B cell (primary cell): Measurements from ENCODE around the gene CHEK2. TPM values are rescaled to one million over a fixed set of nuclear protein-coding genes. Genes with fewer than 3 reads are reported as not detected.

Source experiments
- ATAC-seq: fragments of 200-7000 bp; cut with Tn5 transposase; one replicate; pipeline ENCODE4 v1.10.0; 2021; ENCODE audit warnings: low read depth, mild to moderate bottlenecking, moderate number of reproducible peaks, moderate library complexity
- CTCF ChIA-PET: fragments of 350-600 bp; sonication (Branson Sonifier 250); formaldehyde crosslinking; loops from one replicate; lab custom pipeline; 2021; ENCODE audit warnings: antibody characterized with exemption, inconsistent platforms; lab: Charles Lee
- POLR2A ChIA-PET: fragments of 350-600 bp; sonication (Branson Sonifier 250); formaldehyde crosslinking; loops from one replicate; lab custom pipeline; 2021; ENCODE audit warnings: antibody characterized with exemption; lab: Charles Lee
- DNase-seq: peaks from one replicate; pipeline ENCODE4 v3.0.0; 2013
- H2AFZ ChIP-seq: 2 replicates; pipeline ENCODE4 v1.6.1; 2012; ENCODE audit warnings: mild to moderate bottlenecking, low read depth, low read length; ENCODE audit not compliant: insufficient read depth, poor library complexity, severe bottlenecking
- H3K27ac ChIP-seq, 2 donors: 1 replicate in 1 of 2; 2 replicates in 1 of 2; pipeline ENCODE4 v1.5.1; 2012 to 2013; ENCODE audit warnings: low read length in 2 of 2, mild to moderate bottlenecking in 2 of 2, moderate library complexity in 1 of 2
- H3K27me3 ChIP-seq, 4 experiments: fragments of 200-600 bp in 1 of 4; sonication (generic) in 1 of 4; replicated peaks in 1 of 4; 1 replicate in 2 of 4; 2 replicates in 2 of 4; pipeline versions ENCODE4 v1.6.1 to v1.7.0; 2013 to 2016; ENCODE audit warnings: low read length in 3 of 4, mild to moderate bottlenecking in 2 of 4, mixed read lengths in 1 of 4, moderate library complexity in 1 of 4; ENCODE audit not compliant: insufficient read depth in 4 of 4, control insufficient read depth in 3 of 4; ENCODE audit errors: control extremely low read depth in 1 of 4
- H3K36me3 ChIP-seq, 2 experiments: replicated peaks in 1 of 2; 1 replicate in 1 of 2; 2 replicates in 1 of 2; pipeline versions ENCODE4 v1.6.1 to v1.7.1; 2013; ENCODE audit warnings: low read length in 1 of 2; ENCODE audit not compliant: insufficient read depth in 2 of 2, control insufficient read depth in 1 of 2; ENCODE audit errors: control extremely low read depth in 1 of 2, extremely low read depth in 1 of 2
- H3K4me1 ChIP-seq, 2 donors: fragments of 200-600 bp in 1 of 2; sonication (generic) in 1 of 2; 1 replicate in 1 of 2; 2 replicates in 1 of 2; pipeline versions ENCODE4 v1.5.1 to v1.6.1; 2013 to 2017; ENCODE audit warnings: low read length in 2 of 2; ENCODE audit not compliant: control insufficient read depth in 2 of 2, insufficient read depth in 2 of 2
- H3K4me2 ChIP-seq: replicated peaks from 2 replicates; pipeline ENCODE3; 2012; ENCODE audit warnings: mild to moderate bottlenecking, low read depth, low read length; ENCODE audit not compliant: poor library complexity, severe bottlenecking
- H3K4me3 ChIP-seq, 5 experiments: fragments of 200-600 bp in 1 of 5; sonication (generic) in 1 of 5; 1 replicate in 3 of 5; 2 replicates in 2 of 5; pipeline versions ENCODE4 v1.5.1 to v1.7.0; 2011 to 2016; ENCODE audit warnings: low read length in 4 of 5, mild to moderate bottlenecking in 4 of 5, low read depth in 2 of 5, control low read depth in 1 of 5, moderate library complexity in 1 of 5; ENCODE audit not compliant: insufficient read depth in 1 of 5; ENCODE audit errors: control extremely low read depth in 1 of 5, extremely low read depth in 1 of 5
- H3K79me2 ChIP-seq: fragments of 200-600 bp; sonication (generic); one replicate; pipeline ENCODE4 v1.6.0; 2016; ENCODE audit warnings: low read length; ENCODE audit not compliant: control insufficient read depth, insufficient read depth
- H3K9ac ChIP-seq: fragments of 200-600 bp; sonication (generic); 2 replicates; pipeline ENCODE4 v1.6.1; 2017; ENCODE audit warnings: mild to moderate bottlenecking, low read length, moderate library complexity
- H3K9me3 ChIP-seq, 3 donors: one replicate each; pipeline versions ENCODE4 v1.6.1 to v1.7.1; 2013; ENCODE audit warnings: low read length in 2 of 3; ENCODE audit not compliant: control insufficient read depth in 2 of 3, insufficient read depth in 1 of 3; ENCODE audit errors: control extremely low read depth in 1 of 3
- H4K20me1 ChIP-seq: 2 replicates; pipeline ENCODE4 v1.6.0; 2012; ENCODE audit warnings: mild to moderate bottlenecking, low read length; ENCODE audit not compliant: insufficient read depth, control insufficient read depth, poor library complexity, severe bottlenecking
- H3K27ac Mint-ChIP-seq: one replicate; pipeline ENCODE4 v1.8.0; 2021; ENCODE audit warnings: mixed read lengths
- H3K27me3 Mint-ChIP-seq: one replicate; pipeline ENCODE4 v1.8.0; 2021; ENCODE audit warnings: mixed read lengths
- H3K4me1 Mint-ChIP-seq: one replicate; pipeline ENCODE4 v1.8.0; 2021; ENCODE audit warnings: mixed read lengths
- H3K4me3 Mint-ChIP-seq: one replicate; pipeline ENCODE4 v1.8.0; 2021; ENCODE audit warnings: mixed read lengths
- H3K9me3 Mint-ChIP-seq: one replicate; pipeline ENCODE4 v1.8.0; 2022; ENCODE audit warnings: mixed read lengths; ENCODE audit not compliant: insufficient read depth
- CTCF ChIP-seq: fragments of 200-600 bp; IDR thresholded peaks from one replicate; pipeline ENCODE4 v1.8.0; 2022; ENCODE audit warnings: antibody characterized with exemption, mild to moderate bottlenecking
- EZH2 ChIP-seq: IDR thresholded peaks from 2 replicates; pipeline ENCODE4 v1.6.1; 2012; ENCODE audit warnings: borderline replicate concordance, low read depth, mild to moderate bottlenecking, moderate library complexity, low read length; ENCODE audit not compliant: insufficient read depth, poor library complexity, severe bottlenecking
- WGBS: methylation state at CpG from one replicate; pipeline ENCODE4 v1.1.5; 2013; ENCODE audit warnings: missing lambda C conversion rate; ENCODE audit not compliant: insufficient coverage; 5-methylcytosine and 5-hydroxymethylcytosine counted together
- intact Hi-C: fragments of 100-400 bp; cut with micrococcal nuclease; formaldehyde crosslinking; loops from one replicate; pipeline ENCODE4 v1.10.0; 2022
- polyA plus RNA-seq: library from polyadenylated mRNA; depleted of rRNA; stranded (reverse); fragments of >200 nt; gene quantifications from 2 replicates; pipeline ENCODE4 v1.2.3, GENCODE V29; 2012
- total RNA-seq, 2 donors: library from RNA; stranded (reverse); fragments of 120-200 nt in 1 of 2; gene quantifications; 1 replicate in 1 of 2; 2 replicates in 1 of 2; pipeline versions ENCODE4 v1.2.3 to v1.2.4, GENCODE V29; 2013 to 2022

CHEK2 gene
- total and polyA plus RNA-seq, 2 donors (not counting 1 experiment from before 2014, with no cell fraction given): 15.6 to 22.6 TPM

GRCh38 chr22:28711341-28711740 is 30.3 kb downstream of the CHEK2 start:
- Histone ChIP-seq H3K9ac (no peak overlapping the region), H2AFZ (no peak overlapping the region), H3K36me3 (peaks cover 1 to 6% of the 10 kb centered on the region in 2 experiments), H3K4me1 (peaks cover 12% of the 10 kb centered on the region in 2 donors), H3K79me2 (no peaks in the 10 kb centered on the region), H3K27ac (no peak overlapping the region), H3K4me3 (no peak overlapping the region), H3K4me2 (no peak overlapping the region), H3K9me3 (no peaks in the 10 kb centered on the region), H3K27me3 (no peaks in the 10 kb centered on the region), H4K20me1 (no peaks in the 10 kb centered on the region)
- CTCF ChIA-PET: no interaction called here
- Mint-ChIP-seq H3K4me3 (no peak overlapping the region), H3K4me1 (peaks cover 13% of the 10 kb centered on the region), H3K27me3 (no peaks in the 10 kb centered on the region), H3K9me3 (no peaks in the 10 kb centered on the region), H3K27ac (no peak overlapping the region)
- no CpG with 5 or more reads among the region's 2 CpGs for WGBS
- intact Hi-C loops: no loop called here
- ATAC-seq (no peak), DNase-seq (no peak)
- TF ChIP-seq EZH2 (no peak), CTCF (no peak)
- POLR2A ChIA-PET: no interaction called here

DNA sequence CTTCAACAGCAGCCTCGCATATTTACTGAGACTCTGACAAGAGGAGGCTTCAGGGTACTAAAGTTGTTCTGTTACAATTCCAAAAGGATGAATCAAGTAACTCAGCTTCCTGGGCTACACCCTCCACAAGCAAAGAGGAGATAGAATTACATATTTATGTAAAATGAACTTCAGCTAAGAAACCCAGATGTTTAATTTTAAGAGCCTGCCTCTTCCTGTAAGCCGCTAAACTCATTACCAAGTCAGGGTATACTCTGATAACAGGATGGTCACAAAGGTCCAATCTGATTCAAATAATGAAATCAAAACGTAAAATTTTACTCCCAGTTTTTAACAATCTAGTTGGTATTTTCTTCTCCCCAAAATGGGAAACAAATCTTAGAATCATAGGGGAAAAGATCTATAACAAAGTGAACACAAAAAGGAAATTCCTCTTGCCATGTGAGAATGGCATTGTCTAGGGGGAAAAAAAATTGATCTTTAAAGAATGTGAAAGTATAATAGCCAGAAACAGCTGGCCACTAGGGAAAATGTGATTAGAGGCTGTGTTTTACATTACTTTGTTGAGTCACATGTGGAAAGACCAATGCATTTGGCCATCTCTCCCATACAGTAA is 30.9 kb downstream of the CHEK2 start:
- ATAC-seq: no peak
- Histone ChIP-seq H4K20me1 (no peaks in the 10 kb centered on the region), H3K4me1 (peaks cover 18 to 19% of the 10 kb centered on the region in 2 donors), H3K36me3 (peaks cover 1 to 6% of the 10 kb centered on the region in 2 experiments), H3K4me3 (no peak overlapping the region), H3K9ac (no peak overlapping the region), H3K27ac (no peak overlapping the region), H3K79me2 (no peaks in the 10 kb centered on the region), H3K9me3 (no peaks in the 10 kb centered on the region), H3K4me2 (no peak overlapping the region), H2AFZ (no peak overlapping the region), H3K27me3 (no peaks in the 10 kb centered on the region)
- H3K4me3 Mint-ChIP-seq: no peak overlapping the region
- peaks cover 18% of the 10 kb centered on the region for H3K4me1 Mint-ChIP-seq
- DNase-seq: no peak
- WGBS: no CpG with 5 or more reads among the region's 3 CpGs
- H3K27ac Mint-ChIP-seq: no peak overlapping the region
- TF ChIP-seq CTCF (no peak), EZH2 (no peak)
- ChIA-PET POLR2A (no interaction called here), CTCF (interaction anchor here (0.6 kb wide), 1 partner anchor 163 kb away, joined by 3 read pairs; no protein-coding TSS in a partner anchor)
- H3K27me3 Mint-ChIP-seq: no peaks in the 10 kb centered on the region
- intact Hi-C loops: no loop called here
- H3K9me3 Mint-ChIP-seq: no peaks in the 10 kb centered on the region
